ENCODE data around the gene LRRTM2. TPM values are rescaled to one million over a fixed set of nuclear protein-coding genes. Genes with fewer than 3 reads are reported as not detected.

LRRTM2 gene
- total RNA-seq, 2 experiments from 2014 or later: 0.22 TPM; not detected in 1

GRCh38 chr5:138920181-138920580 is 45.0 kb upstream of the LRRTM2 start:
- Histone ChIP-seq H3K79me2 (ENCODE audit: insufficient read depth, low read depth, low read length) (no peaks in the 10 kb centered on the region), H3K4me2 (ENCODE audit: low read length) (no peak overlapping the region), H3K36me3 (ENCODE audit: insufficient read depth, low read length) (no peaks in the 10 kb centered on the region), H3K4me1 (ENCODE audit: insufficient read depth, low read length, poor library complexity, severe bottlenecking) (no peaks in the 10 kb centered on the region), H3K4me3 (ENCODE audit: low read depth, low read length, poor library complexity, severe bottlenecking) (no peak overlapping the region), H3K27ac (ENCODE audit: low read depth, low read length, poor library complexity, severe bottlenecking) (no peak overlapping the region), H4K20me1 (ENCODE audit: insufficient read depth, low read length) (no peaks in the 10 kb centered on the region), H3K9me2 (ENCODE audit: insufficient read depth, low read length) (no peaks in the 10 kb centered on the region), H3K9me3 (ENCODE audit: low read length) (no peaks in the 10 kb centered on the region), H2AFZ (ENCODE audit: low read length) (no peak overlapping the region)
- ChIA-PET CTCF (ENCODE audit: unreplicated experiment) (no interaction called here), POLR2A (interaction anchor here (0.7 kb wide), 1 partner anchor 272 kb away, joined by 4 read pairs; no protein-coding TSS in a partner anchor)
- no peak for DNase-seq (ENCODE audit: low spot score)
- BruUV-seq (replicated peaks): no TSS peak
- intact Hi-C loops (cut with micrococcal nuclease; ENCODE audit: unreplicated experiment): no loop called here
- TF ChIP-seq EZH2phosphoT487 (IDR thresholded peaks at IDR 0.05; ENCODE audit: borderline replicate concordance, low read depth, low read length) (no peak), CTCF (conservative IDR thresholded peaks at IDR 0.05; ENCODE audit: low read length) (no peak)

GRCh38 chr5:138918686-138919085 is 43.6 kb upstream of the LRRTM2 start:
- ChIA-PET CTCF (ENCODE audit: unreplicated experiment) (no interaction called here), POLR2A (no interaction called here)
- Histone ChIP-seq H3K9me2 (ENCODE audit: insufficient read depth, low read length) (no peaks in the 10 kb centered on the region), H2AFZ (ENCODE audit: low read length) (no peak overlapping the region), H3K36me3 (ENCODE audit: insufficient read depth, low read length) (no peaks in the 10 kb centered on the region), H3K4me2 (ENCODE audit: low read length) (no peak overlapping the region), H3K79me2 (ENCODE audit: insufficient read depth, low read depth, low read length) (no peaks in the 10 kb centered on the region), H3K9me3 (ENCODE audit: low read length) (no peaks in the 10 kb centered on the region), H3K27ac (ENCODE audit: low read depth, low read length, poor library complexity, severe bottlenecking) (no peak overlapping the region), H4K20me1 (ENCODE audit: insufficient read depth, low read length) (no peaks in the 10 kb centered on the region), H3K4me1 (ENCODE audit: insufficient read depth, low read length, poor library complexity, severe bottlenecking) (no peaks in the 10 kb centered on the region), H3K4me3 (ENCODE audit: low read depth, low read length, poor library complexity, severe bottlenecking) (no peak overlapping the region)
- BruUV-seq (replicated peaks): no TSS peak
- DNase-seq (ENCODE audit: low spot score): no peak
- intact Hi-C loops (cut with micrococcal nuclease; ENCODE audit: unreplicated experiment): no loop called here
- TF ChIP-seq EZH2phosphoT487 (IDR thresholded peaks at IDR 0.05; ENCODE audit: borderline replicate concordance, low read depth, low read length): no peak

GRCh38 chr5:138914338-138914737 is 39.2 kb upstream of the LRRTM2 start:
- intact Hi-C loops (cut with micrococcal nuclease; ENCODE audit: unreplicated experiment): no loop called here

More at GRCh38 chr5:138914338-138914737, 39.2 kb upstream of the LRRTM2 start:
- TF ChIP-seq EZH2phosphoT487 (IDR thresholded peaks at IDR 0.05; ENCODE audit: borderline replicate concordance, low read depth, low read length) (no peak), CTCF (conservative IDR thresholded peaks at IDR 0.05; ENCODE audit: low read length) (no peak)
- ChIA-PET POLR2A (no interaction called here), CTCF (ENCODE audit: unreplicated experiment) (no interaction called here)
- Histone ChIP-seq H4K20me1 (ENCODE audit: insufficient read depth, low read length) (no peaks in the 10 kb centered on the region), H3K79me2 (ENCODE audit: insufficient read depth, low read depth, low read length) (no peaks in the 10 kb centered on the region), H3K36me3 (ENCODE audit: insufficient read depth, low read length) (no peaks in the 10 kb centered on the region), H2AFZ (ENCODE audit: low read length) (no peak overlapping the region), H3K9me2 (ENCODE audit: insufficient read depth, low read length) (no peaks in the 10 kb centered on the region), H3K27ac (ENCODE audit: low read depth, low read length, poor library complexity, severe bottlenecking) (no peak overlapping the region), H3K9me3 (ENCODE audit: low read length) (no peaks in the 10 kb centered on the region), H3K4me1 (ENCODE audit: insufficient read depth, low read length, poor library complexity, severe bottlenecking) (no peaks in the 10 kb centered on the region), H3K4me2 (ENCODE audit: low read length) (no peak overlapping the region), H3K4me3 (ENCODE audit: low read depth, low read length, poor library complexity, severe bottlenecking) (no peak overlapping the region)
- no peak for DNase-seq (ENCODE audit: low spot score)
- BruUV-seq (replicated peaks): no TSS peak

Measured in OCI-LY7 (cell line).